Activated CD4-positive, alpha-beta memory T cell treated with anti-CD3 and anti-CD28 coated beads, Interleukin-2, amount 10 ng/mL, durations not matched to agents 7 days and 5 days (primary cell): ENCODE measurements around the gene CABP4. TPM values are rescaled to one million over a fixed set of nuclear protein-coding genes. Genes with fewer than 3 reads are reported as not detected.

Experiments
- CTCF ChIA-PET: fragments of 350-600 bp; sonication (Branson Sonifier 250); formaldehyde crosslinking; loops from one replicate; lab custom pipeline; 2021; ENCODE audit warnings: antibody characterized with exemption, inconsistent platforms; lab: Charles Lee
- POLR2A ChIA-PET: fragments of 350-600 bp; sonication (Branson Sonifier 250); formaldehyde crosslinking; loops from one replicate; lab custom pipeline; 2021; ENCODE audit warnings: antibody characterized with exemption; lab: Charles Lee
- DNase-seq: peaks from one replicate; pipeline ENCODE4 v3.0.0-alpha.2; 2020
- H3K27ac Mint-ChIP-seq: one replicate; pipeline ENCODE4 v1.8.0; 2021; ENCODE audit warnings: mild to moderate bottlenecking, mixed read lengths
- H3K27me3 Mint-ChIP-seq: one replicate; pipeline ENCODE4 v1.8.0; 2021; ENCODE audit warnings: mixed read lengths
- H3K36me3 Mint-ChIP-seq: one replicate; pipeline ENCODE4 v1.8.0; 2021; ENCODE audit warnings: low read depth, mixed read lengths
- H3K4me1 Mint-ChIP-seq: one replicate; pipeline ENCODE4 v1.8.0; 2021; ENCODE audit warnings: mixed read lengths
- H3K4me3 Mint-ChIP-seq: one replicate; pipeline ENCODE4 v1.8.0; 2021; ENCODE audit warnings: mild to moderate bottlenecking, mixed read lengths
- H3K9me3 Mint-ChIP-seq: one replicate; pipeline ENCODE4 v1.8.0; 2021; ENCODE audit warnings: mixed read lengths
- total RNA-seq, 2 experiments: library from RNA; stranded (reverse); gene quantifications; one replicate each; pipeline ENCODE4 v1.2.3, GENCODE V29; 2021

The CABP4 gene
- total RNA-seq, 2 experiments from 2014 or later, result 2.3 to 3.3 TPM

- peaks cover 73% of the 10 kb centered on the region for H3K4me1 Mint-ChIP-seq
Measured at GRCh38 chr11:67411785-67412152, 43.4 kb upstream of the CABP4 start.

GRCh38 chr11:67412495-67413179 lies 42.5 kb upstream of the CABP4 start:
- Mint-ChIP-seq H3K27me3 (peaks cover 17% of the 10 kb centered on the region), H3K36me3 (peaks cover 33% of the 10 kb centered on the region), H3K4me1 (peaks cover 69% of the 10 kb centered on the region), H3K27ac (no peak overlapping the region), H3K4me3 (no peak overlapping the region), H3K9me3 (no peaks in the 10 kb centered on the region)
- CTCF ChIA-PET, result interaction anchor here (0.6 to 2.7 kb wide), 4 partner anchors 10 to 76 kb away, joined by 3 to 21 read pairs (median 4); partner anchors contain the start of genes PPP1CA and TBC1D10C
- POLR2A ChIA-PET, result interaction anchor here (1.0 to 11.7 kb wide), 12 partner anchors 8 to 125 kb away, joined by 3 to 155 read pairs (median 4); partner anchors contain the start of genes PPP1CA, PTPRCAP, RAD9A and RPS6KB2
- DNase-seq, result no peak

More at GRCh38 chr11:67411785-67412152, 43.4 kb upstream of the CABP4 start:
- no peak overlapping the region for H3K27ac Mint-ChIP-seq
- no peak overlapping the region for H3K4me3 Mint-ChIP-seq
- POLR2A ChIA-PET, result interaction anchor here (1.2 to 11.7 kb wide), 7 partner anchors 9 to 26 kb away, joined by 4 to 155 read pairs (median 16); partner anchors contain the start of genes PPP1CA, PTPRCAP, RAD9A and RPS6KB2
- no peak for DNase-seq
- CTCF ChIA-PET, result interaction anchor here (1.6 to 2.7 kb wide), 2 partner anchors 9 to 77 kb away, joined by 5 to 21 read pairs; partner anchors contain the start of genes PPP1CA and TBC1D10C
- H3K9me3 Mint-ChIP-seq, result no peaks in the 10 kb centered on the region
- peaks cover 41% of the 10 kb centered on the region for H3K36me3 Mint-ChIP-seq
- H3K27me3 Mint-ChIP-seq, result peaks cover 14% of the 10 kb centered on the region

- H3K4me3 Mint-ChIP-seq, result no peak overlapping the region
- ChIA-PET CTCF (interaction anchor here (1.6 to 2.7 kb wide), 2 partner anchors 10 to 26 kb away, joined by 4 to 21 read pairs; partner anchors contain the start of genes PPP1CA and TBC1D10C), POLR2A (interaction anchor here (0.7 to 11.7 kb wide), 13 partner anchors 7 to 125 kb away, joined by 3 to 155 read pairs (median 3); partner anchors contain the start of genes PPP1CA, PTPRCAP, RPS6KB2 and TBC1D10C)
- peaks cover 17% of the 10 kb centered on the region for H3K27me3 Mint-ChIP-seq
- H3K9me3 Mint-ChIP-seq, result no peaks in the 10 kb centered on the region
- peaks cover 26% of the 10 kb centered on the region for H3K36me3 Mint-ChIP-seq
- H3K4me1 Mint-ChIP-seq, result peaks cover 66% of the 10 kb centered on the region
- no peak overlapping the region for H3K27ac Mint-ChIP-seq
- DNase-seq, result no peak
Measured at GRCh38 chr11:67413266-67413849, 41.8 kb upstream of the CABP4 start.

GRCh38 chr11:67415501-67416304 lies 39.5 kb upstream of the CABP4 start, which contains the start of gene CARNS1:
Gene CARNS1 (plus strand): TSS chr11:67415678. CDS start chr11:67416200, 522 bp downstream.
- Mint-ChIP-seq H3K36me3 (peaks cover 6% of the 10 kb centered on the region), H3K27ac (no peak within 1 kb of the TSS), H3K27me3 (peaks cover 17% of the 10 kb centered on the region), H3K4me3 (peak within 1 kb of the TSS; percentile 11), H3K9me3 (no peaks in the 10 kb centered on the region), H3K4me1 (peaks cover 60% of the 10 kb centered on the region)
- ChIA-PET POLR2A (interaction anchor here (1.4 to 11.7 kb wide), 6 partner anchors 8 to 69 kb away, joined by 5 to 155 read pairs (median 44); partner anchors contain the start of genes PPP1CA, PTPRCAP, RPS6KB2 and TBC1D10C), CTCF (no interaction called here)
- no peak for DNase-seq

GRCh38 chr11:67416416-67417335 lies 38.5 kb upstream of the CABP4 start:
- ChIA-PET CTCF (interaction anchor here (2.5 kb wide), 1 partner anchor 13 kb away, joined by 10 read pairs; the partner anchor contains the start of gene TBC1D10C), POLR2A (interaction anchor here (1.0 to 11.7 kb wide), 8 partner anchors 9 to 68 kb away, joined by 3 to 155 read pairs (median 15); partner anchors contain the start of genes POLD4, PPP1CA, PTPRCAP and RPS6KB2)
- Mint-ChIP-seq H3K36me3 (no peaks in the 10 kb centered on the region), H3K4me1 (peaks cover 55% of the 10 kb centered on the region), H3K27ac (peak overlapping the region; percentile 56), H3K4me3 (peak overlapping the region; percentile 38), H3K9me3 (no peaks in the 10 kb centered on the region), H3K27me3 (peaks cover 17% of the 10 kb centered on the region)
- peak; percentile 63 for DNase-seq

GRCh38 chr11:67417425-67417824 lies 37.7 kb upstream of the CABP4 start:
- Mint-ChIP-seq H3K27me3 (peaks cover 17% of the 10 kb centered on the region), H3K36me3 (no peaks in the 10 kb centered on the region), H3K4me3 (no peak overlapping the region), H3K9me3 (no peaks in the 10 kb centered on the region), H3K27ac (no peak overlapping the region), H3K4me1 (peaks cover 47% of the 10 kb centered on the region)
- ChIA-PET CTCF (interaction anchor here (2.0 to 2.5 kb wide), 2 partner anchors 14 to 16 kb away, joined by 10 read pairs; partner anchors contain the start of genes PPP1CA and TBC1D10C), POLR2A (interaction anchor here (1.0 to 11.7 kb wide), 11 partner anchors 9 to 67 kb away, joined by 3 to 155 read pairs (median 6); partner anchors contain the start of genes AIP, GPR152, POLD4 and PPP1CA)
- DNase-seq, result no peak

- no peaks in the 10 kb centered on the region for H3K9me3 Mint-ChIP-seq
- CTCF ChIA-PET, result interaction anchor here (0.6 to 2.5 kb wide), 4 partner anchors 15 to 87 kb away, joined by 3 to 10 read pairs (median 7); partner anchors contain the start of genes PPP1CA and TBC1D10C
- POLR2A ChIA-PET, result interaction anchor here (0.6 to 11.7 kb wide), 11 partner anchors 9 to 130 kb away, joined by 3 to 155 read pairs (median 6); partner anchors contain the start of genes AIP, GPR152, POLD4 and PPP1CA
- no peak overlapping the region for H3K4me3 Mint-ChIP-seq
- peaks cover 13% of the 10 kb centered on the region for H3K27me3 Mint-ChIP-seq
- no peak for DNase-seq
- peaks cover 46% of the 10 kb centered on the region for H3K4me1 Mint-ChIP-seq
- no peaks in the 10 kb centered on the region for H3K36me3 Mint-ChIP-seq
- no peak overlapping the region for H3K27ac Mint-ChIP-seq
Measured at GRCh38 chr11:67418476-67419281, 36.5 kb upstream of the CABP4 start.

GRCh38 chr11:67419325-67420049 lies 35.7 kb upstream of the CABP4 start:
- Mint-ChIP-seq H3K27ac (no peak overlapping the region), H3K9me3 (no peaks in the 10 kb centered on the region), H3K4me1 (peaks cover 47% of the 10 kb centered on the region), H3K36me3 (no peaks in the 10 kb centered on the region), H3K27me3 (peaks cover 13% of the 10 kb centered on the region), H3K4me3 (peak overlapping the region; percentile 17)
- ChIA-PET CTCF (interaction anchor here (0.6 to 2.0 kb wide), 5 partner anchors 10 to 39 kb away, joined by 3 to 10 read pairs (median 5); partner anchors contain the start of genes PPP1CA and TBC1D10C), POLR2A (interaction anchor here (0.6 to 11.7 kb wide), 13 partner anchors 8 to 131 kb away, joined by 3 to 155 read pairs (median 6); partner anchors contain the start of genes AIP, GPR152, POLD4 and PPP1CA)
- no peak for DNase-seq

- H3K4me1 Mint-ChIP-seq, result peaks cover 53% of the 10 kb centered on the region
Measured at GRCh38 chr11:67420147-67420645, 35.0 kb upstream of the CABP4 start.

More at GRCh38 chr11:67420147-67420645, 35.0 kb upstream of the CABP4 start:
- POLR2A ChIA-PET, result interaction anchor here (0.8 to 11.7 kb wide), 10 partner anchors 8 to 66 kb away, joined by 3 to 155 read pairs (median 19); partner anchors contain the start of genes AIP, POLD4, PPP1CA and PTPRCAP
- no peaks in the 10 kb centered on the region for H3K36me3 Mint-ChIP-seq
- DNase-seq, result no peak
- CTCF ChIA-PET, result interaction anchor here (0.5 to 1.5 kb wide), 4 partner anchors 16 to 989 kb away, joined by 3 to 9 read pairs (median 4); partner anchors contain the start of genes PPP1CA, PTPRCAP and TBC1D10C
- H3K9me3 Mint-ChIP-seq, result no peaks in the 10 kb centered on the region
- peak overlapping the region; percentile 71 for H3K4me3 Mint-ChIP-seq
- H3K27ac Mint-ChIP-seq, result no peak overlapping the region
- H3K27me3 Mint-ChIP-seq, result peaks cover 12% of the 10 kb centered on the region
